ENCODE results near the gene DCAF8.

DCAF8 gene

GRCh38 chr1:160267284-160267991, 5.1 kb upstream of the DCAF8 start:
- no peak for FAIRE-seq
- no peak for DNase-seq (ENCODE audit: extremely low spot score, insufficient read length, low read depth)

DNA sequence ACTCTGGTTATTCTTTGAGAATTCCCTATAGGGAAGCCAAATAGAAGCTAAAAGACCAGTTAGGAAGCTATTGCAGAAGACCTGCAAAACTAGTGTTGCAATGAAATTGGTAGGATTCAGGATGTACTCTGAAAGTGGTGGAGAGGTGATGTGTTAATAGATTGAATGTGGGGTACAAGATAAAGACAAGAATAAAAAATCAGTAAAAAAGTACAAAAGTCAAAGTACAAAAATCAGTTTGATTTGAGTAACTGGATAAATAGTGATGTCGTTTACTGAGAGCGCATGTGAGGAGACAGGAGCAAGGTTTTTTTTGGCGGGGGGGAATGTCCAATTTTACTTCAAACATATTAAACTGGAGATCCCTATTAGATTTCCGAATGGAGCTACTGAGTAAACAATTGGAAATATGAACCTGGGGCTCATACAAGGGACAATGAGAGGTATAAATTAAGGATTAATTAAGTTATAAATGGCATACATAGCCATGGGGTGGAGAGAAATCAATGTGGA, 2.5 kb upstream of the DCAF8 start:
- FAIRE-seq (no peak), DNase-seq (ENCODE audit: extremely low spot score, insufficient read length, low read depth) (no peak)

- FAIRE-seq: peak; percentile 80
- DNase-seq (ENCODE audit: extremely low spot score, insufficient read length, low read depth): no peak
Observed at GRCh38 chr1:160261556-160261892, 825 bp downstream of the DCAF8 start.

DNA sequence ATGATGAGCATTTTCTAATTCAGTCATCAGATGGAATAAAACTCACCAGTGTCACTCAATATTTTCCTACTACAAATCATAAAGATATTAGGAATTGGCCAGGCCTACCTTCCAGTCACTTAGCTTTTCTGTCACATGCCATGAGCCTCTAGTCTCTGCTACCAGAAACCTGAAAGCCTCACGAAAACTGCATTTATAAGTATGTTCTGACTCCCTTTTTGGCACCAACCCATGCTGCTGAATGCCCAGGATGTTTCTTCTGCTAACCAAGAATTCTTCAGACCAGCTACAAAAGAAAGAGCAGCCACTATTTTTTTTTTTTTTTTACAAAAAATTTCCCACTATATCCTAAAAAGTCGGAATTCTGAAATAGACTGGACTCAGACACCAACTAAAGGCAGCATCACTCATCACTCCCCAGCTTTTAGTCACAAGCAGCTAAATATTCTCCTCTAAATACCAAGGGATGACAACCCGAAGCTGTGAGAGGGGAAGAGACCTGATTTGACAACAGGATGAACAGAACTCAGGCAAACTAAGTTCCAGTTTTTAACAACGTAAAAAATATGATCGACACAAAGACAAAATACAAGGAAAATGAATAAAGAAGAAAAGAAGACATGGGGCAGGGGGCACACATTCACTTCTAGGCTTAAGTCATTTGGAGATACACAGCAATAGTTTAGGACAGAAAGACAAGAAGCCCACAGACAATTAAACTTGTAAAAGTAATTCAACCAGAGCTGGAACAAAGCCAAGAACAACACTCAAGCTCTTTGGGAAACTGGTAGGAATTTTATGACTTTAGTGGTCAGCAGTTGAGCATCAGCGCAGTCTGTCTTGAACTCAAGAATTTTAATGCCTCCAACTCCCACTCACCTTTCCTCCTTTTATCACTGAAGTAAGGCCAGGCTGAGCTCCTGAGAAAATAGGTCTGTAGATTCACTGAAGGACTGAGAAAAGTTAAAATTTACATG, 1.7 kb downstream of the DCAF8 start:
- DNase-seq (ENCODE audit: extremely low spot score, insufficient read length, low read depth) (no peak), FAIRE-seq (no peak)

GRCh38 chr1:160258177-160258798, 4.1 kb downstream of the DCAF8 start:
- DNase-seq (ENCODE audit: extremely low spot score, insufficient read length, low read depth): no peak
- no peak for FAIRE-seq

DNA sequence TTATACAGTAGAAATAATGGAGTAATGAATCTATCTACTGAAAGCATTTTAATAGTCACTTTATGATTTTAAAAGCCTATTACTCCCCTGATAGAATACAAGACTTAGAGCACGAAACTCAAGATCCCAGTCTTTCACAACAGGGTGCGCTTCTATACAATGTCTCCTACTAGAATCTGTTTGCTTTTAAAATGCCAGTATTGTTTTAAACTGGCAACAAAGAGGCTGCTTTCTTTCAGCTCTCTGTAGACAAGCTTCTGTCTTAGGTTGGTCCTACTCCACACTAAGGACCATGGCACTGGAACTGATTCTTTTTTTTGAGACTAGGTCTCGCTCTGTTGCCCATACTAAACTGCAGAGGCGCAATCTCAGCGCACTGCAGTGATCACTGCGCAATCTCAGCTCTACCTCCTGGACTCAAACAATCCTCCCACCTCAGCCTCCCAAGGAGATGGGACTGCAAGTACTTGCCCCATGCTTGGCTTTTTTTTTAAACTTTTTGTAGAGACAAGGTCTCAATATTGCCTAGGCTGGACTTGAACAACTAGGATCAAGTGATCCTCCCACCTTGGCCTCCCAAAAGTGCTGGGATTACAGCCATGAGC, 4.8 kb downstream of the DCAF8 start:
- FAIRE-seq: no peak
- DNase-seq (ENCODE audit: extremely low spot score, insufficient read length, low read depth): no peak

DNA sequence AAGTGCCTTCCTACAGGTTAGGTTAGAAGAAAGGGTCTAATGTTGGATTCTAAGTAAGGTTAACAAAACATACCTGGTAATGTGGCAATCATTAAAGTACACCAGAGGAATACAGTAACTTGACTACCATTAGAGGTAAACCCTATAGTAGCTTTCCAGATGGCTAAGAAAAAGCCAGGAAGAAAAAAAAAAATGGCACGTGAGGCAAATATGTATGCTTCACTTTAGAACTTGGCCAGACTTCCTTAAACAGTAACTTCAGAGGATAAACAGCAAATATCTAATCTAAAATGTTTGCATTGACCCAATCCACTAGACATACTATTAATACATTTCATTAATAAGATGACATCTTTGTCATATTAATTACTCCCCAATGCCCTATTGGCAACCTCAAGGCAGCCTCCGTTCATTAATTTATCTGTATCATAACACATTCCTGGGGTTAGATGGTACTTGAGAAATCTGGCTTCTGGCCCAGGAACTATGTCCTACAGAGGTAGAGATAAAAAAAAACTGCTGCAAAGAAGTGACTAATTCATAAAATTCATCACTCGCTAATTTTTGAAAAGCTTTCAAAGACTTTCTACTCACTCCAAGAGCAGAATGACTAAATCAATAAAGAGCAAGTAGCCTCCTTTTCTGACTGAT, 5.8 kb downstream of the DCAF8 start:
- no peak for DNase-seq (ENCODE audit: extremely low spot score, insufficient read length, low read depth)
- FAIRE-seq: no peak

DNA sequence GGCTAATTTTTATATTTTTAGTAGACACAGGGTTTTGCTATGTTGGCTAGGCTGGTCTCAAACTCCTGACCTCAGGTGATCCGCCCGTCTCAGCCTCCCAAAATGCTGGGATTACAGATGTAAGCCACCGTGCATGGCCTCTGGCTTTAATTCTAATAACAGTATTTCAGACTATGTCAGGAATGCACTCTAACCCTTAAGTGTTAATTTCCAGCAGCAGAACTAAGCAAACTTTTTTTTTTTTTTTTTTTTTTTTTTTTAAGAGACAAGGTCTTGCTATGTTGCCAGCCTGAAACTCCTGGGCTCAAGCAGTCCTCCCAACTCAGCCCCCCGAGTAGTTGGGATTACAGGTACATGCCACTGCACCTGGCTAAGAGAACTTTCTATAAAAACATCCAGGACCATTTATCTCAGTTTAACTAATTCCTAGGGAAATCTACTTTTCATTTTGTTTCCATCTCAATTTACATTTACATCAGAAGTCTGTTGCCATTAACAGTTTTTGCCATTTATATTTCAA, 6.5 kb downstream of the DCAF8 start:
- DNase-seq (ENCODE audit: extremely low spot score, insufficient read length, low read depth): no peak
- FAIRE-seq: no peak

- peak; percentile 44 for DNase-seq (ENCODE audit: extremely low spot score, insufficient read length, low read depth)
Observed at GRCh38 chr1:160251687-160252526, 10.4 kb downstream of the DCAF8 start.

DNA sequence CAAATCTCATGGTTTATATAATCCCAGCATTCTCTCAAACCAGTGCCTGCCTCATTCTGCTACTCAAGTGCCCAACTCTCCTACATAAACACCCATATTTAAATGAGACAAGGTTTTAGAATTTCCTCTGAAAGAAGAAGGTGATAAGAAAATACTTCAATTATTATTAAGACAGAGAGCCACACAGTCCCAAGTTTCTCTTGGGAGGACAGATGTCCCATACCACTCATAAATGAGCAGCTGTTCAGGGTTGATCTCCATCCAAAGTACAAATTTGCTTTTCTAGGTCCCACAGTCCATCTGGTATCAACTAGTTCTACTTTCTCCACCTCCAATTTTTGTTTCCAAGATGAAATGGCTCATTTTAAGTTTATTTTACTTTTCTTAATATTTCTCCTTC, 11.3 kb downstream of the DCAF8 start:
- no peak for FAIRE-seq
- no peak for DNase-seq (ENCODE audit: extremely low spot score, insufficient read length, low read depth)

More at GRCh38 chr1:160251687-160252526, 10.4 kb downstream of the DCAF8 start:
- FAIRE-seq: peak; percentile 79

DNA sequence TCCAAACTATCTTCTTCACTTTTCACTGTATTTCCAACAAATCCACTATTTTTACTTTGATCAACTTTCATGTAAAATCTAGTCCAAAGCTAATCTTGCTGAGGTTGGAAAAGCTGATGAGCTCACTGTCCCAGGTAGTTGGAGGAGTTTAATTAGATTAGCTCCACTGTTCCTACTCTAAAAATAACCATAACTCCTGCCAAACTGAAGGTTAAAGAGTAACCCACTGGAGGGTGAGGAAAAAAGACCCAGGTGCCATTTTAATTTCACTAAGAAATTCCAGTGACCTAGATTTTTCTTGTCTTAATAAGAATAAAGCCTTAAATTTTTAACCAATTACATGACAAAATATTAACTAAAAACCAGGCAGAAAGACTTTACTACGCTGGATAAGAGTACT, 15.3 kb downstream of the DCAF8 start:
- FAIRE-seq (no peak), DNase-seq (ENCODE audit: extremely low spot score, insufficient read length, low read depth) (no peak)

GRCh38 chr1:160245434-160245833, 16.9 kb downstream of the DCAF8 start:
- FAIRE-seq: no peak
- no peak for DNase-seq (ENCODE audit: extremely low spot score, insufficient read length, low read depth)

- DNase-seq (ENCODE audit: extremely low spot score, insufficient read length, low read depth): no peak
Observed at GRCh38 chr1:160244209-160244608, 18.1 kb downstream of the DCAF8 start.

DNA sequence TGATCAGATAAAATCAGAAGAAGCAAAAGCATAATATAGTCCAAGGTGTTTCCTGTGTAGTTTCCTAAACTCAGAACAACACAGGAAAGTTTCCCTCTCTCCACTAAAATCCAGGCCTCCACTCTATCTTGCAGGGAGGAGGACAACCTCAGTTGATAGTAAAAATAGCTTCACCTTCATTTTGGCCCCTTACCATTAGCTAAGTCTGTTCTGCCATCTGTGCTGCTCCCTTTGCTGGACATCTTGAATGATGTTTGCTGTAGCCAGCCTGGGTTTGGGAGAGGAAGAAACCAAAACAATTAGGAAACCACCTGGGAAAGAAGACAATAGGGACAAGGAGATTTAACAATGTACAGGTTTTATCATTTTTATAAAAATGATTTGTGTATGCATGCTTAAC, 18.6 kb downstream of the DCAF8 start:
- no peak for FAIRE-seq
- no peak for DNase-seq (ENCODE audit: extremely low spot score, insufficient read length, low read depth)

More at GRCh38 chr1:160244209-160244608, 18.1 kb downstream of the DCAF8 start:
- no peak for FAIRE-seq

- DNase-seq (ENCODE audit: extremely low spot score, insufficient read length, low read depth) (no peak), FAIRE-seq (no peak)
Observed at GRCh38 chr1:160239582-160240299, 22.6 kb downstream of the DCAF8 start.

- DNase-seq (ENCODE audit: extremely low spot score, insufficient read length, low read depth): no peak
- FAIRE-seq: no peak
Observed at GRCh38 chr1:160238408-160238807, 23.9 kb downstream of the DCAF8 start.

GRCh38 chr1:160237558-160237957, 24.8 kb downstream of the DCAF8 start:
- DNase-seq (ENCODE audit: extremely low spot score, insufficient read length, low read depth): no peak
- no peak for FAIRE-seq

DNA sequence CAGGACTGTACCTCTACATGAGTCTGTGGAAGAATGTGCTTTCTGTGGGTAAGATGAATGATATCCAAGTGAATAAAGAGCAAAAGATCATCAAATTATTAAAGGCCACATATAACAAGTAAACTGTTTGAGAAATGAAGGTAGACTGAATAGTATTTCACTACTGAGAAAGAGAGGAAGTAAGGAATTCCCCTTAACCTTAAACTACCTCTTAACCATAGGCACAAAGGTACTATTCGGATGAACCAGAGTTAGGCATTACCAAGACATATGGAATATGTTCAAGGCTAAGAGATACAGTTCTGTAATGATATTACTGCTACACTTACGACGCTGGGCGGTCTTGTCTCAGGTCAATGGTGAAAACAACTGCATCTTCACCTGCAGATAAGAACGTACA, 25.5 kb downstream of the DCAF8 start:
- DNase-seq (ENCODE audit: extremely low spot score, insufficient read length, low read depth): no peak
- FAIRE-seq: no peak

Data from GM18507 (cell line).